Fibroblast of lung (primary cell): ENCODE data around the gene PGGHG. TPM values are rescaled to one million over a fixed set of nuclear protein-coding genes. Genes with fewer than 3 reads are reported as not detected.

ENCODE experiments used
- DNase-seq, 2 donors: peaks; one replicate each; pipeline versions ENCODE4 v3.0.0 to v3.0.0-alpha.2; 2010; ENCODE audit warnings: low read depth in 2 of 2
- H2AFZ ChIP-seq: 2 replicates; pipeline ENCODE4 v1.5.1; 2012; ENCODE audit warnings: low read length, control low read depth, inconsistent platforms
- H3K27ac ChIP-seq: 2 replicates; pipeline ENCODE4 v1.5.1; 2011; ENCODE audit warnings: low read length, control low read depth; ENCODE audit not compliant: insufficient read depth
- H3K27me3 ChIP-seq: 2 replicates; pipeline ENCODE4 v1.5.1; 2011; ENCODE audit warnings: mild to moderate bottlenecking, low read length; ENCODE audit not compliant: control insufficient read depth, insufficient read depth
- H3K36me3 ChIP-seq: 2 replicates; pipeline ENCODE4 v1.5.1; 2011; ENCODE audit warnings: low read length; ENCODE audit not compliant: control insufficient read depth, insufficient read depth
- H3K4me1 ChIP-seq: 2 replicates; pipeline ENCODE4 v1.5.1; 2011; ENCODE audit warnings: low read length; ENCODE audit not compliant: control insufficient read depth, insufficient read depth; ENCODE audit errors: extremely low read depth
- H3K4me2 ChIP-seq: 2 replicates; pipeline ENCODE4 v1.5.1; 2011; ENCODE audit warnings: low read length, control low read depth; ENCODE audit not compliant: insufficient read depth; ENCODE audit errors: extremely low read depth
- H3K4me3 ChIP-seq, 4 experiments: fragments of 200-600 bp in 1 of 4; sonication (generic) in 1 of 4; replicated peaks in 1 of 4; 2 replicates each; pipeline ENCODE4 v1.5.1; 2011 to 2016; ENCODE audit warnings: low read length in 4 of 4, low read depth in 3 of 4, mild to moderate bottlenecking in 3 of 4, control low read depth in 2 of 4, inconsistent platforms in 1 of 4, mixed read lengths in 1 of 4; ENCODE audit not compliant: insufficient read depth in 1 of 4; ENCODE audit errors: control extremely low read depth in 1 of 4
- H3K79me2 ChIP-seq: 2 replicates; pipeline ENCODE4 v1.5.1; 2012; ENCODE audit warnings: mild to moderate bottlenecking, low read length, inconsistent platforms; ENCODE audit not compliant: control insufficient read depth, insufficient read depth
- H3K9ac ChIP-seq: 2 replicates; pipeline ENCODE4 v1.5.1; 2011; ENCODE audit warnings: mild to moderate bottlenecking, low read length, control low read depth; ENCODE audit not compliant: insufficient read depth
- H3K9me3 ChIP-seq: 2 replicates; pipeline ENCODE4 v1.5.1; 2012; ENCODE audit warnings: low read depth, low read length; ENCODE audit not compliant: control insufficient read depth, insufficient read depth
- H4K20me1 ChIP-seq: 2 replicates; pipeline ENCODE4 v1.5.1; 2011; ENCODE audit warnings: low read length; ENCODE audit not compliant: control insufficient read depth, insufficient read depth; ENCODE audit errors: extremely low read depth
- CTCF ChIP-seq, 2 donors: IDR thresholded peaks in 1 of 2; conservative IDR thresholded peaks in 1 of 2; 1 replicate in 1 of 2; 2 replicates in 1 of 2; pipeline ENCODE4 v1.5.1; 2011 to 2012; ENCODE audit warnings: low read length in 2 of 2, control low read depth in 1 of 2, inconsistent platforms in 1 of 2, low read depth in 1 of 2, mild to moderate bottlenecking in 1 of 2
- EZH2 ChIP-seq: IDR thresholded peaks from 2 replicates; pipeline ENCODE4 v1.5.1; 2012; ENCODE audit warnings: low read length, control low read depth, mild to moderate bottlenecking; ENCODE audit errors: missing control alignments
- polyA plus RNA-seq, 2 donors: library from polyadenylated mRNA; depleted of rRNA in 1 of 2; stranded (reverse) in 1 of 2; unstranded in 1 of 2; fragments of >200 nt; gene quantifications; 2 replicates each; pipeline ENCODE4 v1.2.1, GENCODE V29; 2011 to 2012; ENCODE audit warnings: missing spikeins in 1 of 2
- total RNA-seq: library from RNA; depleted of rRNA; stranded (reverse); fragments of >200 nt; gene quantifications from 2 replicates; pipeline ENCODE4 v1.2.1, GENCODE V29; 2014

The PGGHG gene
- total and polyA plus RNA-seq, 2 donors (not counting 1 experiment from before 2014, with no cell fraction given): 4.6 to 8.4 TPM

GRCh38 chr11:255816-256215 is 33.1 kb upstream of the PGGHG start:
- no peak overlapping the region for H3K4me3 ChIP-seq
- no peaks in the 10 kb centered on the region for H3K9me3 ChIP-seq
- no peak overlapping the region for H3K9ac ChIP-seq
- H2AFZ ChIP-seq: no peak overlapping the region
- no peaks in the 10 kb centered on the region for H3K4me1 ChIP-seq
- no peak for DNase-seq
- TF ChIP-seq EZH2 (no peak), CTCF (conservative IDR thresholded peaks at IDR 0.05 in 1 of 2, IDR thresholded peaks at IDR 0.05 in 1 of 2; ENCODE audit: low read depth in 1 of 2, low read length in 2 of 2) (no peak)
- no peak overlapping the region for H3K27ac ChIP-seq
- H4K20me1 ChIP-seq: no peaks in the 10 kb centered on the region
- no peak overlapping the region for H3K4me2 ChIP-seq
- H3K79me2 ChIP-seq: no peaks in the 10 kb centered on the region
- H3K27me3 ChIP-seq: no peaks in the 10 kb centered on the region
- H3K36me3 ChIP-seq: peaks cover 11% of the 10 kb centered on the region

GRCh38 chr11:256952-257737 is 31.8 kb upstream of the PGGHG start:
- no peak for DNase-seq
- Histone ChIP-seq H3K27ac (no peak overlapping the region), H3K4me1 (no peaks in the 10 kb centered on the region), H3K4me3 (no peak overlapping the region), H3K9ac (no peak overlapping the region), H2AFZ (no peak overlapping the region), H3K79me2 (no peaks in the 10 kb centered on the region), H4K20me1 (no peaks in the 10 kb centered on the region), H3K4me2 (no peak overlapping the region), H3K9me3 (no peaks in the 10 kb centered on the region), H3K36me3 (peaks cover 4% of the 10 kb centered on the region), H3K27me3 (no peaks in the 10 kb centered on the region)
- TF ChIP-seq EZH2 (no peak), CTCF (conservative IDR thresholded peaks at IDR 0.05 in 1 of 2, IDR thresholded peaks at IDR 0.05 in 1 of 2; ENCODE audit: low read depth in 1 of 2, low read length in 2 of 2) (no peak)

GRCh38 chr11:257766-258493 is 31.0 kb upstream of the PGGHG start:
- Histone ChIP-seq H3K4me2 (no peak overlapping the region), H3K79me2 (no peaks in the 10 kb centered on the region), H3K36me3 (no peaks in the 10 kb centered on the region), H3K9me3 (no peaks in the 10 kb centered on the region), H4K20me1 (no peaks in the 10 kb centered on the region), H2AFZ (no peak overlapping the region), H3K4me3 (no peak overlapping the region), H3K4me1 (no peaks in the 10 kb centered on the region), H3K27me3 (no peaks in the 10 kb centered on the region), H3K27ac (no peak overlapping the region), H3K9ac (no peak overlapping the region)
- TF ChIP-seq CTCF (conservative IDR thresholded peaks at IDR 0.05 in 1 of 2, IDR thresholded peaks at IDR 0.05 in 1 of 2; ENCODE audit: low read depth in 1 of 2, low read length in 2 of 2): no peak
- no peak for TF ChIP-seq EZH2
- no peak for DNase-seq
